ENCODE measurements around the gene ARMH2.
"Not testable (repeated sequence)": the region's sequence is repeated elsewhere in the genome, so short reads cannot be mapped to it uniquely, and the experiment has no call there.

ARMH2 gene

DNA sequence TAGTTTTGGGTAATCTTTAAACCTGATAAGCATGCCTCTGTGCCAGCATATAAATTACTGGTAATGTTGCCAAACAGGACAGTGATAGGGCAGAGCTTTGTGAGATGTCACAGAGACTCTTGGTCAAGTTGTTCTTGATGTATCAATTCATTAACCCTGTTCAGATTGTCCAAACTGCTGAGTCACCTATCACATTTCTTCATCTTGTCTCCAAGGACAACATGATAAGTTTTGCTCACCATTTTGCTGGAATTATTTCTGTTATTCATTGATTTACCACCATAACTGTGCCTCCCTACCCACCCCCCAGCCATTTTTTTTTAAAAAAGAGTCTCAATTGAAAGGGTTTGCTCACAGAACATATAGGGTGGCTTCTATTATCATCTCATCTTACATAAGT is 43.4 kb downstream of the ARMH2 start:
- H3K4me3 ChIP-seq (ENCODE audit: low read length), result no peak overlapping the region
- no peaks in the 10 kb centered on the region for H3K27me3 ChIP-seq (ENCODE audit: control insufficient read depth, insufficient read depth, low read length)
- no peak overlapping the region for H3K9ac ChIP-seq (ENCODE audit: low read length)

DNA sequence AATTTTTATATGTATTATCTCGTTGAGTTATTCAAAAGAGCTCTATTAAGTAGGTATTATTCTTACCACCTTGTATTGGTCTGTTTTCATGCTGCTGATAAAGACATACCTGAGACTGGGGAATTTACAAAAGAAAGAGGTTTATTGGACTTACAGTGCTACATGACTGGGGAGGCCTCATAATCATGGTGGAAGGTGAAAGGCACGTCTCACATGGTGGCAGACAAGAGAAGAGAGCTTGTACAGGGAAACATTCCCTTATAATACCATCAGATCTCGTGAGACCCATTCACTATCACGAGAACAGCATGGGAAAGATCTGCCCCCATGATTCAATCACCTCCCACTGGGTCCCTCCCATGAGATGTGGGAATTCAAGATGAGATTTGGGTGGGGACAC is 44.3 kb downstream of the ARMH2 start:
- H3K4me3 ChIP-seq (ENCODE audit: low read length); H3K9ac ChIP-seq (ENCODE audit: low read length); H3K4me1 ChIP-seq (ENCODE audit: control insufficient read depth, insufficient read depth, low read length); H3K36me3 ChIP-seq (ENCODE audit: control insufficient read depth, insufficient read depth, low read length); H3K27me3 ChIP-seq (ENCODE audit: control insufficient read depth, insufficient read depth, low read length); H3K27ac ChIP-seq (ENCODE audit: low read depth, low read length): not testable (repeated sequence)

More for the DNA sequence above, 43.4 kb downstream of the ARMH2 start:
- Histone ChIP-seq H3K27ac (ENCODE audit: low read depth, low read length) (no peak overlapping the region), H3K4me1 (ENCODE audit: control insufficient read depth, insufficient read depth, low read length) (no peaks in the 10 kb centered on the region), H3K36me3 (ENCODE audit: control insufficient read depth, insufficient read depth, low read length) (no peaks in the 10 kb centered on the region)

DNA sequence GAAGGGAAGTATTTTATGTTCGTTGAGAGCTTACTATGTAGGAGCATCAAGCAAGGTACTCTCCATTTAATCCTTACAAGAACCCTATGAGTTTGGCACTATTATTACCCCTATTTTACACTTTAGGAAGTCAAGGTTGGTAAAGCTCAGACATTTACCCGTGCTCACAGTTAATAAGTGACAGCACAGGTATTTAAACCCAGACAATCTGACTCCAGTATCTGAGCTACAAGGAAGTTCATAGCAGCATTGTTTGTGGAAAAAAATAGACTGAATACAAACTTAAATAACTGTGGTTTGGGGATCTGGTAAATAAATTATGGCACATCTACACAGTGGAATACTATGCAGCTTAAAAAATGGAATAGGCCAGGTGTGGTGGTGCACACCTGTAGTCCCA is 45.2 kb downstream of the ARMH2 start:
- no peak overlapping the region for H3K27ac ChIP-seq (ENCODE audit: low read depth, low read length)
- no peaks in the 10 kb centered on the region for H3K27me3 ChIP-seq (ENCODE audit: control insufficient read depth, insufficient read depth, low read length)
- no peak overlapping the region for H3K9ac ChIP-seq (ENCODE audit: low read length)
- no peak overlapping the region for H3K4me3 ChIP-seq (ENCODE audit: low read length)
- no peaks in the 10 kb centered on the region for H3K4me1 ChIP-seq (ENCODE audit: control insufficient read depth, insufficient read depth, low read length)
- H3K36me3 ChIP-seq (ENCODE audit: control insufficient read depth, insufficient read depth, low read length), result no peaks in the 10 kb centered on the region

DNA sequence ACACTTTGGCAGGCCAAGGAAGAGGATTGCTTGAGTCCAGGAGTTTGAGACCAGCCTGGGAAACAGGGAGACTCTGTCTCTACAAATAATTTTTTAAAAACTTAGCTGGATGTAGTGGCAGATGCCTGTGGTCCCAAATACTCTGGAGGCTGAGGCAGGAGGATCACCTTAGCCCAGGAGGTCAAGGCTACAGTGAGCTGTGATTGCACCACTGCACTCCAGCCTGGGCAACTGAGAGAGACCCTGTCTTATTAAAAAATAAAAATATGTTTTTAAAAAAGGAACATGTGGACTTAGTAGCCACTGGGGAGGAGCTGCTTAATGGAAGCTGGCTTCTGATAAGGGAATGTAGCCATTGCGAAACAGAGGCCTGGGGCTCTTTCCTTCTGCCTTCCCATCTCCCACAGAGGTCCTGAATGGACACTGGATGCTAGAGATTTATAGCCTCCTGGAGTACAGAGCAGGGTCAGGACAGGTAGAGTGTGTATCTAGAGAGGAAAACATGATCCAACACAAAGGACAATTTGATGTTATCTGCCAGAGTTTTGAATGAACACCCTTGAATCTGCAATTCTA is 45.7 kb downstream of the ARMH2 start:
- Histone ChIP-seq H3K36me3 (ENCODE audit: control insufficient read depth, insufficient read depth, low read length) (no peaks in the 10 kb centered on the region), H3K27me3 (ENCODE audit: control insufficient read depth, insufficient read depth, low read length) (no peaks in the 10 kb centered on the region), H3K9ac (ENCODE audit: low read length) (no peak overlapping the region), H3K4me3 (ENCODE audit: low read length) (no peak overlapping the region), H3K27ac (ENCODE audit: low read depth, low read length) (no peak overlapping the region), H3K4me1 (ENCODE audit: control insufficient read depth, insufficient read depth, low read length) (no peaks in the 10 kb centered on the region)

DNA sequence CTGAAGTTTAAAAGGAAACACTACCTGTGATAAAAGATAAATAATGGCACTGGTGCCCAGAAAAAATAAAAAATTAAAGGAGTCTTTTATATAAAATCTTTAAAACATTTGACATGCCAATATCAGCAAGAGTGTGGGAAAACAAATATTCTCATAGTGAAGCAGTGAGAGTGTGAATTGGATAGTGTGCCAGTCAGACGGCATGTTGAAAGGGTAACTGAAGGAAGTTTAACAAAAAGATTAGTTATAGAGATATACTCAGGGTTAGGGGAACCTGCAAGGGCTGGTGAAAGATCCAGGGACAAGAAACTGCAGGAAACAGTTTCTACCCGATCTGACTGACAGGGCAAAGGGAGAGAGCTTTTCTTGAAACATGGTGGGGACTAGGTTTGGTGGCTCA is 46.2 kb downstream of the ARMH2 start:
- H3K27me3 ChIP-seq (ENCODE audit: control insufficient read depth, insufficient read depth, low read length), result no peaks in the 10 kb centered on the region
- H3K27ac ChIP-seq (ENCODE audit: low read depth, low read length), result no peak overlapping the region
- H3K4me3 ChIP-seq (ENCODE audit: low read length), result no peak overlapping the region
- H3K36me3 ChIP-seq (ENCODE audit: control insufficient read depth, insufficient read depth, low read length), result no peaks in the 10 kb centered on the region
- H3K4me1 ChIP-seq (ENCODE audit: control insufficient read depth, insufficient read depth, low read length), result no peaks in the 10 kb centered on the region
- no peak overlapping the region for H3K9ac ChIP-seq (ENCODE audit: low read length)

DNA sequence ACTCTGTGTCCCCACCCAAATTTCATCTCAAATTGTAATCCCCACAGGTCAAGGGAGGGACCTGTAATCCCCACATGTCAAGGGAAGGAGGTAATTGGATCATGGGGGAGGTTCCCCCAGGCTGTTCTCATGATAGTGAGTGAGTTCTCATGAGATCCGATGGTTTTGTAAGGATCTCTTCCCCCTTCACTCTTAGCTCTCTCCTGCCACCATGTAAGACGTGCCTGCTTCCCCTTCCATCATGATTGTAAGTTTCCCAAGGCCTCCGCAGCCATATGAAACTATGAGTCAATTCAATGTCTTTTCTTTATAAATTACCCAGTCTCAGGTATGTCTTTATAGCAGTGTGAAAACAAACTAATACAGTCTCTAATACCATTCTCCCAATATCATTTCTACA is 47.8 kb downstream of the ARMH2 start:
- not testable (repeated sequence) for H3K4me1 ChIP-seq (ENCODE audit: control insufficient read depth, insufficient read depth, low read length); H3K27ac ChIP-seq (ENCODE audit: low read depth, low read length); H3K36me3 ChIP-seq (ENCODE audit: control insufficient read depth, insufficient read depth, low read length); H3K4me3 ChIP-seq (ENCODE audit: low read length); H3K27me3 ChIP-seq (ENCODE audit: control insufficient read depth, insufficient read depth, low read length); H3K9ac ChIP-seq (ENCODE audit: low read length)

DNA sequence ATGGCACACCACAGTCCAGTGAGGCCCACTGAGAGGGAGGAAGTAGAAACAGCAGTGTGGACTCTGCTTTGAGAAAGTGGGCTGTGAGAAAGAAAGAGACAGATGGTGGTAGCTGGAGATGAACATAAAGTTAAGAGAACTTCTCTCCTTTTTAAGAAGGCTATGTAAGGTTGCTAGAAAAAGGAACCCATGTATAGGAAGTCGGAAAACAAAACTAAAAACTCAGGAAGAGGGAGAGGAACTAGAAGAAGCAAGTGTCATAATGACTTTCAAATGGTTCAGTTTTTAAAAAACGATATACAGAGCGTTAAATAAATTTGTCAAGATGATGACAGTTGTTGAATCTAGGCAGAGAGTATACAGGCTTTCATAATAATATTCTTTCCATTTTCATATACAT is 49.4 kb downstream of the ARMH2 start:
- Histone ChIP-seq H3K27ac (ENCODE audit: low read depth, low read length) (no peak overlapping the region), H3K9ac (ENCODE audit: low read length) (no peak overlapping the region)

More for the DNA sequence above, 49.4 kb downstream of the ARMH2 start:
- Histone ChIP-seq H3K36me3 (ENCODE audit: control insufficient read depth, insufficient read depth, low read length) (no peaks in the 10 kb centered on the region), H3K27me3 (ENCODE audit: control insufficient read depth, insufficient read depth, low read length) (no peaks in the 10 kb centered on the region), H3K4me1 (ENCODE audit: control insufficient read depth, insufficient read depth, low read length) (no peaks in the 10 kb centered on the region), H3K4me3 (ENCODE audit: low read length) (no peak overlapping the region)

Measured in rectal smooth muscle tissue (tissue), 1 donor.